NCI-H187 treated with DMSO at 0.1 percent for 48 hours (cell line): ENCODE results near the gene OTC.

Experiments used
- DNase-seq: peaks from one replicate; lab custom pipeline; 2025; lab: John Stamatoyannopoulos, UW

The OTC gene

GRCh38 chrX:38357747-38358673 is 5.6 kb downstream of the OTC start:
- DNase-seq: no peak

- no peak for DNase-seq
Measured at GRCh38 chrX:38363046-38363445, 10.6 kb downstream of the OTC start.

DNA sequence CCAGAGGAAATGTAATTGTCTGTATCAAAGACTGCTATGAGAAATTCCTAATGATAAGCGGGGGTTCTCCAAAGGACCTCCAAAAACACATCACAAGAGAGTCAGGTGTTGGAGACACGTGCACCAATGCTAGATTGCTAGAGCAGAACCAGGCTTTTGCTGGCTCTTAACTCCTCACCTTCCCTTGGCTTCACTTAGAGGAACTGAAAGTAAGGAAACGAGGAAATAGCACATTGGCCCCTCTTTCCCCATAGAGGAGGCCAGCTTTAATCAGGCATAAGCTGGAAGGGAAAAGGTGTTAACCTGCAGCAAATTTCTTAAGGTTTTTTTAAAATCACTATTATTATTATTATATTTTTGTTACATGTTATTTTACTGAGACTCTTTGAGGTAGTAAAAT is 13.6 kb downstream of the OTC start:
- no peak for DNase-seq

- DNase-seq: no peak
Measured at GRCh38 chrX:38368774-38369173, 16.4 kb downstream of the OTC start.

- no peak for DNase-seq
Measured at GRCh38 chrX:38371641-38372040, 19.2 kb downstream of the OTC start.

DNA sequence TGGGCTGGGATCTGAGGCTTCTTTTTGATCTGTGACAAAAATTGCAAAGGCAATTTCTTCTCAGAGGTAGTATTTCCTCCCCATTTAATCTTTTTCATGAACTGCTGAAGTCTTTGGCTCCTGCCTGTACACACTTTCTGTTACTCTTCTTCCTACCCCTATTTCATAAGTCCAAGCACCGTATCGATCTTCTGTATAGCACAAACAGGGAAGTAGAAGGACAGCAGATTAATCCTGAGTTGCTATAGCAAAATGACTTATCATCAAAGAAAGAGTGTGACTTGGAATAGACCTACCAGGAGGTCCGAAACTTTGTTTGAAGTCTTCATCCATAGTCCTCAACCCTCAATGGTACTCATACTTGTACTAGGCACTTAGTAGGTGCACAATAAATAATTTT is 22.0 kb downstream of the OTC start:
- no peak for DNase-seq

DNA sequence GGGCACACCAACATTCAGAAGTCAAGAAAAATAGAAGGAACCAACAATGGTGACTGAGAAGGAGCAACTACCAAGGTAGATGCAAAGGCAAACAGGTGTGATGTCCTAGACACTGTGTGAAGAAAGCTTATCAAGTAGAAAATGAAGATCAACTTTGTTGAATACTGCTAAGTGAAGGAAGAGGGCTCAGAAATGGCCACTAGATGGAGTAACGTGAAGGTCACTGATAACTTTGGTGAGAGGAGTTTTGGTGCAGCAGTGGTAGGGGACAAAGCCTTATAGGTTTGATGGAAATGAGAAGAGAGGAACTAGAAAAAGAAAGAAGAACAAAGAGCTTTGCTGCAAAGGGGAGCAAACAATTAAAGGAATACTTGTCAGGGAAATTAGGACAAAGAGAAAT is 23.5 kb downstream of the OTC start:
- DNase-seq: no peak

GRCh38 chrX:38376747-38377146 is 24.3 kb downstream of the OTC start:
- DNase-seq: no peak

- no peak for DNase-seq
Measured at GRCh38 chrX:38379088-38379487, 26.7 kb downstream of the OTC start.

DNA sequence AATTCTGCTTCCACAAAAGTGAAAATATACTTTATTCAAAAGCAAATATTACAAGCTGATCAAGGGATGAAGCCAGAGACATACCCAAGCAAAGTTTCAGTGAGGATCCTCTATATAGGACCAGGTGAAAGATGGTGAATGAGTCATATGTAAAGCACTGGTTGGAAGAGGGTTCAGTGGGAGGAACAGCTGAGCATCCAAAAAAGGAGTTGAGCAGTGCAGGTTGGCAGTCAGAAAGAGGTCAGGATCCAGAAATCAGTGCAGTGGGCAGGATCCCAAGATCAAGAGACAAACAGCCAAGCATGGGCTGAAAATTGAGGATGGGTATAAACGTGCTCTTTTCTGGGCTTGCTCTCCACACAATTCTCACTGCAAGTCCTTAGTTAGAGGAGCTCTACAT is 30.3 kb downstream of the OTC start:
- no peak for DNase-seq

- DNase-seq: no peak
Measured at GRCh38 chrX:38400389-38400910, 48.0 kb downstream of the OTC start.

- DNase-seq: no peak
Measured at GRCh38 chrX:38402118-38402517, 49.7 kb downstream of the OTC start.

DNA sequence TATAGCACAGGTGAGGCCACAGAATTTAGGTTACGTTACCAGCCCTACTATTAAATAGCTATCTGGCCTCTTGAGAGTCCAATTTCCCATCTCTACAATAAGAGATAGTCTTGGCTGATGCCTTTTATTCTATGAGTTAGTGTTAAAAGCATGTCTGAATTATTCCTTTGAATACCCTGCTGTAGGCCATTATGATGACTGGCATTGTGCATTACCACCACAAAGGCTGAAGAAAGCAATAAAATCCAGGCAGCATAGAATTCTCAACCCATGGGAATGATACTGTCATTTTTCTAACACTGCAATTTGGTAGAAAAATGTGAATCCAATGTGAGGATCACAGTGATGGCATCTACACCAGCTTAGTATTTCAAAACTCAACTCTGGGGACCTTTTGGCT is 51.4 kb downstream of the OTC start:
- DNase-seq: no peak

- no peak for DNase-seq
Measured at GRCh38 chrX:38407126-38407525, 54.7 kb downstream of the OTC start.

- DNase-seq: no peak
Measured at GRCh38 chrX:38409289-38409688, 56.9 kb downstream of the OTC start.

- DNase-seq: no peak
Measured at GRCh38 chrX:38426785-38427184, 74.4 kb downstream of the OTC start.

DNA sequence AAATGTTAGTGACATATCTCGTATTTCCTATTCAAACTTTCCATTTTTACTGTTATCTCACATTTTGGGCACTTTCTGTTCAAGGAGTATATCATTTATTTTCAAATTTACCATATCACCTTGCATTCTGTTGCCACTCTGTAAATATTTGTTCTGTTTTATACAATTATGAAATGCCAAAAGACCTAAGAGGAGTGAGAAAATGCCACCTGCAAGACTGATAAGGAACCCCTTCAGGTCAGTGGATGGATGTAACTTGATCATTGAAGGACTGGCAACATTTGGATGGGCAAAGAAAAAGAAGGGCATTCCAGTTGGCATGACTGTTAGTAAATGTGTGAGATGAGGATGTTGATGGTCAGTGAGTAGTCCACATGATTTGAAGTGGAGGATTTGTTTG is 79.1 kb downstream of the OTC start:
- no peak for DNase-seq

DNA sequence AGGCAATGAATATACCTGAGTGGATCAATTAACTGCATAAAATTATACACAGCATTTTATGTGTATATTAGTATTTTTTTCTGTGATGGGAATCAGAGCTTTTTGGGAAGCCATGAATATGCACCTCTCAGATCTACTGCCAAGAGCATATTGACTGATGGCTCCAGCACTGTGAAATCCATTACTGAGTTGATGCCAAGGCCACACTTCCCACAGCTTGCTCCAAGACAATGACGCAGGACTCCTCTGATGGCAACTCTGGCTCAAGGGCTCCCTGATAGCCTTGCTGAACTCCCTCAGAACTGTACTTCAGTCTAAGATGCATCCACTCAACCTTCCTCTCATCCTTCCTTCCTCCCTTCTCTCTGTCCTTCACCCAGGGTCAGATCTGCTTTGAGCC is 82.7 kb downstream of the OTC start:
- DNase-seq: no peak

GRCh38 chrX:38437093-38437492 is 84.7 kb downstream of the OTC start:
- no peak for DNase-seq

GRCh38 chrX:38438321-38438720 is 85.9 kb downstream of the OTC start:
- DNase-seq: no peak

DNA sequence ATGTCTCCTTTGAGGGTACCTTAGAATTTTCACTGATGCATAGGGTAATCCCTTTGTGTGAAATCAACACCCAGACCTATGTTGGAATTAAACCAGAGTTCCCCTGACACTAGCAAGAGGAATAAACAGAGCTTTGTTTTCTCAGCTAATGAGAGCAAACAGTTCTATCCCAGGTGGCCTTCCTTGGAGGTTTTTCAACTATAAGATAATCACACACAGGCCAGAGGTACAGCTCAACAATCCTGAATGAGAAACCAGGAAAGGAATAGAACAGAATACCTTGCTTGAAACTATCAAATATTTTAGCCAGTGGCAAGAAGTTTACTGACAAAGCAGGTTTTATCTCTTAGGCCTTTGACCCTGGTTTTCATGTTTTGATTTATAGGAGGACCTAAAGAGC is 100.2 kb downstream of the OTC start:
- no peak for DNase-seq

DNA sequence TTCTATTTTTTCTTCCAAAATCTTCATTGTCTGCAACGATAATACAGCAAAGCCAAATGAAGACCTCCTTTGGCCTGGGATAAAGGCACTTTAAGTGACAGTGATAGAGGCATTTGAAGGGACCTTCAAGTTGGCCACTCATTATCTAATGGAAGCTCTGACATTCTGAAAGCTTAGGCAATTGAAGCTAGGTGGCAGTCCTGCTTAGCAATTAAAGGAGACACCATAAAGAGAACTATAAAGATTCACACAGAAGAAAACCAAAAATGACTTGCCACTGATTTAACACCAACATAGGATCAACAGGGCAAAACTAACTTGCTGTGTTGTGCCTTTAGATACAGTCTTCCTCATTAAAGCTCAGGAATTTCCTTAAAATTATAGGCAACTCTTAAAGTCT is 105.7 kb downstream of the OTC start:
- DNase-seq: no peak

DNA sequence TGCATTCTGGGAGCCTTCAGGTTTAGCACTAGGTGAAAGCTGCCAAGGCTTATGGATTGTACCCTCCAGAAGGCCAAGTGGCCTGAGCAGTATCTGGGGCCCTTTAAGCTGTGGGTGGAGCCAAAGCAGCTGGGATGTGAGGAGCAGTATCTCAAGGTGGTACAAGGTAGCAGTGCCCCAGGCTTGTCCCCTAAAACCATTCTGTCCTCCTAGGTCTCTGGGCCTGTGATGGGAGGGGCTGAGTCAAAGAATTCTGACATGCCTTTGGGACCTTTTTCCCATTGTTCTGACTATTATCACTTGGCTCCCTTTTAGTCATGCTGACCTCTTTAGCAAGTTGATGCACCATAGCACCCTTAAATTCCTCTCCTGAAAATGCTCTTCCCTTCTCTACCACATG is 109.9 kb downstream of the OTC start:
- no peak for DNase-seq

DNA sequence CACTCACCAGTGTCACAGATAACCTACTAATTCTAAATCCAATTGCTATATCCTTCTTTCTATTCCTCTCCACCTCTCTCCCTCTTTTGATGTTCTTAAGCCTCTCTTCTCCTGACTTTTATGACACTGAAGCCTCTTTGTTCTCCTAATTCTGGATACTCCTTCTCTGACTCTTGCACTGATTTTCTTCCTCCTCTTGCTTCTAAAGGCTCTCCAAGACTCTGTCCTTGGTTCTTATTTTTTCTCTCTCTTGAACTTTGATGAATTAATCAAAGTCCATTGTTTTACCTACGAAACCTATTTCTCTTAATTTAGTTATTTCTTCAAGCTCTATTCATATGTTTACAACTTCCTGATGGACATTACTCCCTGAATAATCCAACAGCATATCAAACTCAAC is 113.3 kb downstream of the OTC start:
- no peak for DNase-seq
